Peyer's patch (tissue), 4 donors: ENCODE data around the gene SNN. TPM values are rescaled to one million over a fixed set of nuclear protein-coding genes. Genes with fewer than 3 reads are reported as not detected.
A peak's percentile ranks its signal among the peaks of the same experiment; 100 is the strongest.

Experiments used
- DNase-seq, 3 donors: peaks; one replicate each; pipeline ENCODE4 v3.0.0-alpha.2; 2017 to 2019
- H3K27ac ChIP-seq, 4 donors: fragments of 200-600 bp; sonication (generic); one replicate each; pipeline ENCODE4 v1.5.1; 2016 to 2019
- H3K27me3 ChIP-seq, 2 donors: fragments of 200-600 bp; sonication (generic); one replicate each; pipeline ENCODE4 v1.5.1; 2019
- H3K36me3 ChIP-seq, 3 donors: fragments of 200-600 bp; sonication (generic); one replicate each; pipeline ENCODE4 v1.5.1; 2016 to 2019
- H3K4me1 ChIP-seq, 4 donors: fragments of 200-600 bp; sonication (generic); one replicate each; pipeline ENCODE4 v1.5.1; 2016 to 2019
- H3K4me3 ChIP-seq, 4 donors: fragments of 200-600 bp; sonication (generic); 1 replicate in 3 of 4; 2 replicates in 1 of 4; pipeline ENCODE4 v1.5.1; 2016 to 2019; ENCODE audit warnings: mild to moderate bottlenecking in 1 of 4
- H3K9me3 ChIP-seq, 4 donors: fragments of 200-600 bp; sonication (generic); one replicate each; pipeline ENCODE4 v1.5.1; 2016 to 2019; ENCODE audit warnings: mild to moderate bottlenecking in 1 of 4
- CTCF ChIP-seq, 6 experiments: fragments of 450-650 bp in 4 of 6; fragments of 200-600 bp in 2 of 6; sonication (generic) in 1 of 6; IDR thresholded peaks; one replicate each; pipeline ENCODE4 v1.5.1; 2017 to 2019; ENCODE audit warnings: antibody characterized with exemption in 6 of 6, mild to moderate bottlenecking in 3 of 6, moderate library complexity in 1 of 6
- POLR2A ChIP-seq, 2 donors: fragments of 450-650 bp; IDR thresholded peaks; one replicate each; pipeline ENCODE4 v1.5.1; 2017; ENCODE audit warnings: antibody characterized with exemption in 2 of 2, mild to moderate bottlenecking in 2 of 2, moderate library complexity in 2 of 2
- total RNA-seq, 4 donors: library from RNA; depleted of rRNA; stranded (reverse); fragments of >200 nt; gene quantifications; one replicate each; pipeline ENCODE4 v1.1.0, GENCODE V29; 2016

SNN gene
- total RNA-seq, 4 donors from 2014 or later: 4.2 to 5.0 (median 4.5) TPM

DNA sequence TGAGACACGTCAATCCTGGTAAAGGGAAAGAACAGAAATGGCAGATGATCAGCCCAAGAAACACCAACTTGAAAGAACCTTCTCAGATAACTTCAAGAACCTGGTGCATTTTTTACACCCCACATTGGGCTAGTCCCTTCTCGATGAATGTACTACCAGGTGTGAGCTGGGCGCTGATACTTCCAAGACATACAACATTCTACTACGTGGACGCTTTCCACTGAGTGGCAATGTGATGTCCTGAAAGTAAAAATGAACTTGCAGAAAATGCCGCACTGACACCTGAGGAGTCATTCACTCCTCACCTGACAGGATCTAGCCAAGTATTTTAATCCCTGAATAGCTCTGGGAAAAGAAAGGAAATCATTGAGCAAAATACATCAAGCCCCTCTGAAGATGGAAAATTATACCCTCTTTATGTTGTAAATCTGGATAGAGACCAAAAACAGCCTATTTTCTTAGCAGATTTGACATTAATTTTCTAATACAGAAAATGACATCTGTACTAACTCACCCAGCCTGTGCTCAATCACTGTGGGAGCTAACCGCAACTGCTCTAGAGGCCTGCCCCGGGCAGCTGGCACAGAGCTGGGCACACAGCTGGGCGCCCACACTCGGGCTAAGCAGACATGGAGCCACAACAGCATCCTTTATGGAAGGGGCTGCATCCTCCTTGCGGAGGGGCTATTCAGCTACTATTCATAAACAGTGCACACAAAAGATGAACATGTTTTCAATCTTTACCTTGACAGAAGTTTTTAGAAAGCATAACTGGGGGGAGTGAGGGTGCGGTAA, 16.2 kb downstream of the SNN start:
- TF ChIP-seq POLR2A (IDR thresholded peaks at IDR 0.05): no peak
- TF ChIP-seq CTCF (IDR thresholded peaks at IDR 0.05): no peak
- Histone ChIP-seq H3K9me3 (no peaks in the 10 kb centered on the region), H3K36me3 (peaks cover 0 to 75% (median 0%) of the 10 kb centered on the region in 3 donors), H3K4me3 (no peak overlapping the region), H3K27me3 (no peaks in the 10 kb centered on the region), H3K4me1 (peaks cover 0 to 30% (median 19%) of the 10 kb centered on the region in 4 donors), H3K27ac (peak overlapping the region in 1 of 4 donors; percentile 80)
- peak in 1 of 3 donors; percentile 14 for DNase-seq

DNA sequence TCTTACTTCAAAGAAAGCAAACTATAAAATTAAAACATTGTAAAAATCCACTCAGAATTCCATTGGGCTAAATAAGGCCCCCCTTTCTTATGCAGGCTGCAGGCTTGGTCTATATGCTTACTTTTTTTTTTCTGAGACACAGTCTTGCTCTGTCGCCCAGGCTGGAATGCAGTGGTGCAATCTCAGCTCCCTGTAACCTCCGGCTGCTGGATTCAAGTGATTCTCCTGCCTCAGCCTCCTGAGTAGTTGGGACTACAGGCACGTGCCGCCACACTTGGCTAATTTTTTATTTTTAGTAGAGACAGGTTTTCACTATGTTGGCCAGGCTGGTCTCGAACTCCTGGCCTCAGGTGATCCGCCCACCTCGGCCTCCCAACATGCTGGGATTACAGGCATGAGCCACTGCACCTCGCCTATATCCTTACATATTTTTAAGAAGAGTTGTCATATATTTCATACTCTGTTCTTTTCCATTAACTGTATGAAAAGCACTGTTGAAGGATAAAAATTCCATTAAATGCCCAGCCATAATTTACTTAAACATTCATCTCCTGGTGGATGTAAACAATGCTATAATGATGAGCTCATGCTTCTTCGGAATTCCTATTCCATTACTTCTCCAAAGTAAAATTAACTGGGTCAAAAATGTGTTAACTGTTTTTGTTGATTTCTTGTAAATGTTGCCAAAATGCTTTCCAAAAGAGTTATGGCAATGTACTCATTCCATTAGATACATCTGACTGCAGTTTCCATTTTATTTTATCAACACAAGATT, 17.8 kb downstream of the SNN start:
- TF ChIP-seq CTCF (IDR thresholded peaks at IDR 0.05) (no peak), POLR2A (IDR thresholded peaks at IDR 0.05) (no peak)
- peaks cover 0 to 67% (median 4%) of the 10 kb centered on the region in 3 donors for H3K36me3 ChIP-seq
- DNase-seq: no peak

GRCh38 chr16:11686713-11687380, 18.6 kb downstream of the SNN start:
- TF ChIP-seq CTCF (IDR thresholded peaks at IDR 0.05) (no peak), POLR2A (IDR thresholded peaks at IDR 0.05) (no peak)
- no peaks in the 10 kb centered on the region for H3K9me3 ChIP-seq
- H3K27me3 ChIP-seq: no peaks in the 10 kb centered on the region
- peaks cover 0 to 71% (median 4%) of the 10 kb centered on the region in 3 donors for H3K36me3 ChIP-seq
- peaks cover 0 to 24% (median 9%) of the 10 kb centered on the region in 4 donors for H3K4me1 ChIP-seq
- H3K27ac ChIP-seq: no peak overlapping the region
- no peak overlapping the region for H3K4me3 ChIP-seq
- no peak for DNase-seq

More for the DNA sequence above, 17.8 kb downstream of the SNN start:
- H3K27me3 ChIP-seq: no peaks in the 10 kb centered on the region
- peaks cover 0 to 29% (median 15%) of the 10 kb centered on the region in 4 donors for H3K4me1 ChIP-seq
- H3K9me3 ChIP-seq: no peaks in the 10 kb centered on the region
- H3K4me3 ChIP-seq: no peak overlapping the region
- H3K27ac ChIP-seq: no peak overlapping the region

DNA sequence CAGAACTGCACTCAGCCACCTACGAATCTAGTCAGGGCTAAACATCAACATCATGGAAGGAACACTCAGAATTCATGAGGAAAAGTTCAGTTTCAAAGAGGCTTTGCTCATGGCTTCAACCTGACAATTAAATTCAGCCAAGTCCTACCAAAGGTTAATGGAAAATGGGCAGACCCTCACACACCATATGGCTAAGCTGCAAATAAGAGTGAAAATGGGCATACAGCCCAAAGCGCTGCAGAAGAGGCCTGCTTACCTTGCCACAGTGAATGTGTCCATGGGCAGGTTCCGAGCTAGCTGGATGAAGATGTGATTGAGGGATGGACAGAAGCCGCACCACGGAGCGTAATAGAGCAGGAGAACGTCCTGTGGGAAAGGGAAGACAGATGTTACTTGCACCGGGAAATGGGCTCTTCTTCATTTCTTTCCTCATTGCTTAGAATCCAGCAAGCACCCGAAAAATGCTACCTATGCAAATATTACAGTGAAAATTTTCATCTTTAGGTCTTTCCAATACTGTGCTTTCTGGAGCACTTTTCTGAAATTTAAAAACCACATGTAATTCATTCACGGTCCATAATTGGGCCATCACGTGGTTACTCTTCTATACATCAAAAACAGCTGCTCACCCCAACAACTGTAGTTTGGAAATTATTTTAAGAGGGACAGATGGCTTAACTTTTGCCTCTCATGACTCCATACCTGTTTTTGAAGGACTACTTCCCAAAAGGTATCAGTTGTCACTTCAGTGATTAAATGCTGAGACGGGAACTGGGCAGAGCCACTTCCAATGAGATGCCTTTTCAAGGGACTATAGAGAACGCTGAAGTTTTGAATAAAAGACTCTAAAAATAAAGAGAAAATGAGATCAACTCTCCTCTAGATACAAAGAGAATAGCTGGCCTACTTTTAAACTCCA, 19.6 kb downstream of the SNN start:
- no peaks in the 10 kb centered on the region for H3K9me3 ChIP-seq

More for the DNA sequence above, 19.6 kb downstream of the SNN start:
- Histone ChIP-seq H3K4me3 (no peak overlapping the region), H3K27me3 (no peaks in the 10 kb centered on the region), H3K4me1 (peaks cover 0 to 20% (median 4%) of the 10 kb centered on the region in 4 donors), H3K27ac (peak overlapping the region in 1 of 4 donors; percentile 48), H3K36me3 (peaks cover 0 to 80% (median 4%) of the 10 kb centered on the region in 3 donors)
- TF ChIP-seq CTCF (IDR thresholded peaks at IDR 0.05): no peak
- TF ChIP-seq POLR2A (IDR thresholded peaks at IDR 0.05): no peak
- no peak for DNase-seq
